Measurements from ENCODE around the gene LRRC27. TPM values are rescaled to one million over a fixed set of nuclear protein-coding genes. Genes with fewer than 3 reads are reported as not detected.
"Not testable (repeated sequence)": the region's sequence is repeated elsewhere in the genome, so short reads cannot be mapped to it uniquely, and the experiment has no call there.

LRRC27 gene
- polyA plus RNA-seq, 4 donors = 23.2 to 40.2 (median 26.1) TPM

DNA sequence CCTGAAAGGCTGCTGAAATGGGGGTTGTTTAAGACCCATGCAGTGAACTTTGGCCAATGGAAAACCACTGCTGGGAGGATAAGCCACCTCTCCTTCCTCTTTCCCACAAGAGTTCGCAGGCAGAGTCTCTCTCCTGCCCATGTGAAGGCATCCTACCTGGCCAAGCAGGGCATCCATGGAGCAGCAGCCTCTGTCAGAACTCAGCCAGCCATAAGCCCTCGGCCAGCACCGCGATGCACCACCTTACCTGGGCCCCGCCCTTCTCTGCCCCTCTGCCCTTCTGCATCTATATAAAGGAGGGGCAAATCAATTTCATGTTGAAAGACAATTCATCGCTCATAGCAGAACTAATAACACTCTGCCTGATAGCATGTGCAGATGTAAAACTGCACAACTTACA lies 18.1 kb upstream of the LRRC27 start:
- no peak for DNase-seq (ENCODE audit: low read depth in 4 of 4, low spot score in 3 of 4)

DNA sequence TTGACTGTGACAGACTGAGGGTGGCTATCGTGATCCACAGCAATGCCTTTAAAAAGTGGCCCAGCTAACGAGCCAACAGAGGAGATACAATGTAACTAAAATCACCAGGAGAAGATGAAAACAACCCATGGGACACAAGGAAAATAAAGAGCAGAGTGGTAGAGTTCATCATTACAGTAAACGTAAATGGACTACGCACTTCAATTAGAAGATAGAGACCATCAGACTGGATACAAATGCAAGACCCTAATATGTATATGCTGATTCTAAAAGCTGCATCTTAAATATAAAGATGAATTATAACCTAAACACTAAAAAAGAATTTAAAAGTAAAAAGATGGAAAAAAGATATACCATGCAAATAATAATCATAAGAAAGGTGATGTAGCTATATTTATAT lies 17.7 kb upstream of the LRRC27 start:
- no peak for DNase-seq (ENCODE audit: low read depth in 4 of 4, low spot score in 3 of 4)

DNA sequence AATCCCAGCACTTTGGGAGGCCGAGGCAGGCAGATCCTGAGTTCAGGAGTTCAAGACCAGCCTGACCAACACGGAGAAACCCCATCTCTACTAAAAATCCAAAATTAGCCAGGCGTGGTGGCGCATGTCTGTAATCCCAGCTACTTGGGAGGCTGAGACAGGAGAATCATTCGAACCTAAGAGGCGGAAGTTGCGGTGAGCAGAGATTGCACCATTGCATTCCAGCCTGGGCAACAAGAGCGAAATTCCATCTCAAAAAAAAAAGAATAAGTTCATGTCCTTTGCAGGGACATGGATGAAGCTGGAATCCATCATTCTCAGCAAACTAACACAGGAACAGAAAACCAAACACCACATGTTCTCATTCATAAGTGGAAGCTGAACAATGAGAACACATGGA lies 17.1 kb upstream of the LRRC27 start:
- not testable (repeated sequence) for DNase-seq (ENCODE audit: low read depth in 4 of 4, low spot score in 3 of 4)

GRCh38 chr10:132316133-132316532 lies 15.9 kb upstream of the LRRC27 start:
- DNase-seq (ENCODE audit: low read depth in 4 of 4, low spot score in 3 of 4) = no peak

DNA sequence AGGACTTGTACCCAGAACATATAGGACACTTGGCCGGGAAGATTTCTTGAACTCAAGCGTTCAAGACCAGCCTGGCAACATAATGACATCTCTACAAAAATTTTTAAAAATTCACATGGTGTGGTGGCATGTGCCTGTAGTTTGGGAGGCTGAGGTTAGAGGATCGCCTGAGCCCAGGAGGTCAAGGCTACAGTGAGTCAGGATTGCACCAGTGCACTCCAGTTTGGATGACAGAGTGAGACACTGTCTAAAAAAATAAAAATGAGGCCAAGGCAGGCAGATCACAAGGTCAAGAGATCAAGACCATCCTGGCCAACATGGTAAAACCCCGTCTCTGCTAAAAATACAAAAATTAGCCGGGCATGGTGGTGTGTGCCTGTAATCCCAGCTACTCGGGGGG lies 14.5 kb upstream of the LRRC27 start:
- not testable (repeated sequence) for DNase-seq (ENCODE audit: low read depth in 4 of 4, low spot score in 3 of 4)

DNA sequence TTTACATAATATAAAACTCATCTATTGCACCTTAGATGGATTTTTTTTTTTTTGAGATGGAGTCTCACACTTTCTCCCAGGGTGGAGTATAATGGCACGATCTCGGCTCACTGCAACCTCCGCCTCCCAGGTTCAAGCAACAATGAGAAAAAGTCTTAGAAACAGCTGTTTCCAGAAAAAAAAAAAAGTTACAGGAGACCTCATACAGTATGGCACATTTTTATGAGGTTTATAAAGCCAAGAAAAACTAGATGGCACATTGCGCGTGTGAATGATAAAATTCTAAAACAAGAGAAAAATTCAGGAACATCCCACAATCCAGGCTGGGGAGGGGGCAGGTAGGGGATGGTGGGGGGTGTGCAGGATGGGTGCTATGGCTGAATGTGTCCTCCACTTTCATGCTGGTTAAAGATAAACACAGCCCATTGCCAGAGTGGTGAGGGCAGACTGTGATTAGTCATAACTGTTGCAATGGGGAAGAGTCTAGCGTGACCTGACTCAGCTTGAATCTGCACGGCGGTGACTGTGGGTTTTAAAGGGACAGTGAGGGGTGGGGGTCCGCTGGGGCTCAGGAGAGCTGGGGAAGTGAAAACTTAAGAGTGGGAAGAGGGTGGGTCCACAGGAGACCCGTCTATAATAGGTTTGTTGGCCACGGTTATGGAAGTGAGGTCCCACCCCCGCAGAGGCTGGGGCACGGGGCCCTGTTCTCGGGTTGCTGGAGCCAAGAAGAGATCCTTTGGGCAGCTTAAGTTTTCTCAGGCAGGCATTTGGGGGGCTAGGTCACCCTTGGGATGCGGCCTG lies 11.9 kb upstream of the LRRC27 start:
- no peak for DNase-seq (ENCODE audit: low read depth in 4 of 4, low spot score in 3 of 4)

GRCh38 chr10:132320654-132321469 lies 11.1 kb upstream of the LRRC27 start:
- no peak for DNase-seq (ENCODE audit: low read depth in 4 of 4, low spot score in 3 of 4)

- no peak for DNase-seq (ENCODE audit: low read depth in 4 of 4, low spot score in 3 of 4)
These were observed 10.3 kb upstream of the LRRC27 start for GRCh38 chr10:132321726-132322125.

- no peak for DNase-seq (ENCODE audit: low read depth in 4 of 4, low spot score in 3 of 4)
These were observed 9.4 kb upstream of the LRRC27 start for GRCh38 chr10:132322586-132323048.

DNA sequence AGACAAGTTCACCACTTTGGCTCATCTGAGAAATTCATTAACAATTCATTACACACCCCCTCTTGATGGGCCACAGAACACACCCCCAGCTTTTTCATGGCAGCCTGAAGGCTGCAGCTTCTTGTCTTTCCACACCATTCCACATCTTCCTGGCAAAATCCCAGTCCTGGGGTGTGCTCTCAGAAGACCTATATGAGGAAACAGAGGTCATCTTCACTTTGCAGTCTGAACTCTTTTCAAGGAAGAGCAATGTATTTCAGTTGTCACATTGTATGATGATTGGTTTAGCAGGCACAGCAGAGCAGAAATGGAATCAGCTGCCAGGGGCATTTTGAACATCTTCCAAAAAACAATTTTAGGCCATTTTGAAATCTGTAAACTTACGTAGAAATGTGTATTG lies 7.8 kb upstream of the LRRC27 start:
- DNase-seq (ENCODE audit: low read depth in 4 of 4, low spot score in 3 of 4) = no peak

DNA sequence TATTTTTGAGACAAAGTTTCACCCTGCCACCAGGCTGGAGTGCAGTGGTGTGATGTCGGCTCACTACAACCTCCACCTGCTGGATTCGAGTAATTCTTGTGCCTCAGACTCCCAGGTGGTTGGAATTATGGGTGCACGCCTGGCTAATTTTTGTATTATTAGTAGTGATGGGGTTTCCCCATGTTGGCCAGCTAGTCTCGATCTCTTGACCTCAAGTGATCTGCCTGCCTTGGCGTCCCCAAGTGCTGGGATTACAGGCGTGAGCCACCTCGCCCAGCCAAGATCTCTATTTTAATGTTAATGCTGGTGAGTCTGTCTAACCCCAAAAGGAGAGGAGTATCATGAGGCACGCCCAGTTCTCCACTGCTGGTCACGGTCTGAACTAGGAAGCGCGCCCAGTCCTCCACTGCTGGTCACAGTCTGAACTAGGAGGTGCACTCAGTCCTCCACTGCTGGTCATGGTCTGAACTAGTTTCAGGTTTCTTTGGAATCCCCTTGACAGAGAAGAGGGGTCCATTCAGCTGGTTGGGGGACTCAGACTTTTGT lies 5.6 kb upstream of the LRRC27 start:
- no peak for DNase-seq (ENCODE audit: low read depth in 4 of 4, low spot score in 3 of 4)

GRCh38 chr10:132326925-132327324 lies 5.1 kb upstream of the LRRC27 start:
- DNase-seq (ENCODE audit: low read depth in 4 of 4, low spot score in 3 of 4) = no peak

DNA sequence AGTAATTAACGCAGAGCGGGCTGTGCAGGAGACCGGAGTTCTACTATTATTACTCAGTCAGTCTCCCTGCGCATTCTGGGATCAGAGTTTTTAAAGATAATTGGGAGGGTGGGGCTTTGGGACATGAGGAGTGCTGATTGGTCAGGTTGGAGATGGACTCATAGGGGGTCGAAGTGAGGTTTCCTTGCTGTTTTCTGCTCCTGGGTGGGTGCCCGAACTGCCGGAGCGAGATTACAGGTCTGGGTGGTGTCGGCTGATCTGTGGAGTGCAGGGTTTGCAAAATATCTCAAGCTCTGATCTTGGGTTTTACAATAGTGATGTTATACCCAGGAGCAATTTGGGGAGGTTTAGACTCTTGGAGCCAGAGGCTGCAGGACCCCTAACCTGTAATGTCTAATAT lies 3.9 kb upstream of the LRRC27 start:
- no peak for DNase-seq (ENCODE audit: low read depth in 4 of 4, low spot score in 3 of 4)

DNA sequence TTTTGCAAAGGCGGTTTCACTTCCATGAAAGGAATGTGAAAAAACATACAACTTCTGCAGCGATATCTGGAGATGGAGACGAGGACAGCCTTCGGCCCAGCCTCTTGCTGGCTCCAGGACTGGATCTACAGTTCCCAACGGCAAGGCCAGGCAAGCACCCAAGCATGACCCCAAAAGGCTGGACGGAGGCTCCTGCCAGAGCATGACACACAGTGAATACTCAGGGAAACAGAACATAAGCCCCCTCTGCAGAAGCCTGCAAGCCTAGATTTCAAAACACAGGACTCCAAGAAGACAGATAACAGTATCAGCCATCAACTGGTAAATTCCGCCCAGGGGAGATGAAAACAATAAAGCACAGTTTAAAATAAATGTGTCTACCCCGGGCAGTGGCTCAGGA lies 3.3 kb upstream of the LRRC27 start:
- DNase-seq (ENCODE audit: low read depth in 4 of 4, low spot score in 3 of 4) = no peak

DNA sequence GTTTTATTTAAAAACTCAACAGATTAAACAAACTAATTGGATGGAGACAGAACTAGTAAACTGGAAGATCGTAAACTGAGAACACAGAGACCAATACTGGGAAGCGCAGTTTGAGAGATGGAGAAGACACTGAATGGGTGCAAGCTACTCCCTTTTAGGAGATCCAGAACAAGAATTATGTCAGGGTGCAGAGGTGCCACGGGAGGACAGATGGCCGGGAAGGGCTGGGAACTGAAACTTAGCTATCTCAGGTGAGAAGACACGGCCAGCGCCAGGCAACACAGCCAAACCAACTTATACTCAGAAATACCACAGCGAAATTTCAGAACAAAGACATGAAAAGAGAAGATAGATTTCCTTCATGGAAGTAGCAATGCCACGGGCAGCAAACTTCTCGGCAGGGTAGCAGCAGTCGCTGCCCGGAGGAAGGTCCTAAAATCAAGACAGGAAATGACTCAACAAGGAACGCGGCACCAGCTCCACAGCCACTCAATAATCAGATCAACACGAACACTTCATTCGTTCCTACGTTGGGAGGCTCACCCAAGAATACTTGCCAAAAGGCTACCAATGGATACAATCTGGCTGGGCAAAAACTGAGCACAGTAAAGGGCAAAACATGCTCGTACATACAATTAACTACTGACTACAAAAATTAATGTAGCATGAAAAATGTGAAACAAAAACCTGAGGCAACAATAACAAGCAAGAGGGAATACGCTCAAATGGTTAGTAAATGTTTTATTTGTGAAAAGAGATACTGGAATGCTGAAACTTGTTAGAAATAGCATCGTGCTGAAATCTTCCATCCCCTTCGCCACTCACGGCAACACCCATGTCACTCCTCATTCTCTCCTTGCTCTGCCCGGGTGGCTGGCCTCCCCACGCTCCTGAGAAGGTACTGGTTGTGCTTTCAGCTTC lies 2.2 kb upstream of the LRRC27 start:
- DNase-seq (ENCODE audit: low read depth in 4 of 4, low spot score in 3 of 4) = no peak

DNA sequence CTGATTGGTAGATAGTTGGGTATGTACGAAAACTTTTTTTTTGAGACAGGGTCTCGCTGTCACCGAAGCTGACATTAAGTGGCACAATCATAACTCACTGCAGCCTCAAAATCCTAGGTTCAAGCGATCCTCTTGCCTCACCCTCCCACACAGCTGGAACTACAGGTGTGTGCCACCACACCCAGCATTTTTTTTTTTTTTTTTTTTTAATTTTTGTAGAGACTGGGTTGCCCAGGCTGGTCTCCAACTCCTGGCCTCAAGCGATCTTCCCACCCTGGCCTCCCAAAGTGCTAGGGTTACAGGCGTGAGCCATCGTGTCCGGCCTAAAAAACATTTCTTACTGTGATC lies 1.5 kb upstream of the LRRC27 start:
- DNase-seq (ENCODE audit: low read depth in 4 of 4, low spot score in 3 of 4) = no peak

GRCh38 chr10:132332433-132332754 lies 401 bp downstream of the LRRC27 start:
- DNase-seq (ENCODE audit: low read depth in 4 of 4, low spot score in 3 of 4) = no peak

DNA sequence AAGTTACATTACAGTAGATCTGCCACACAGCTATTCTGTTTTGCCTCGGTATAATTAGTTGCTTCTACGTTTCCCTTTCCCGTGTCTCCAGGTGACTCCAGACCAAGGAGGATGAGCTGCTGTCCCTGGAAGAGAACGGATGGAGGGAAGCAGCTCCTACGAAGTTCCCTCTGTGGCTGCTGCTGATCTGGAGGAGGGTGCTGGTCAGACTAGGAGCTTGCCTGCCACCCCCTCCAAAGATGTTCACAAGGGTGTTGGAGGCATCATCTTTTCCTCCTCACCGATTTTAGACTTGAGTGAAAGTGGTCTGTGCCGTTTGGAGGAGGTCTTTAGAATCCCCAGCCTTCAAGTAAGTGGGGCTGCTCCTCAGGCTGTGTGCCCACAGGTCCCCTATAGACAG lies 1.4 kb downstream of the LRRC27 start:
- DNase-seq (ENCODE audit: low read depth in 4 of 4, low spot score in 3 of 4) = no peak

DNA sequence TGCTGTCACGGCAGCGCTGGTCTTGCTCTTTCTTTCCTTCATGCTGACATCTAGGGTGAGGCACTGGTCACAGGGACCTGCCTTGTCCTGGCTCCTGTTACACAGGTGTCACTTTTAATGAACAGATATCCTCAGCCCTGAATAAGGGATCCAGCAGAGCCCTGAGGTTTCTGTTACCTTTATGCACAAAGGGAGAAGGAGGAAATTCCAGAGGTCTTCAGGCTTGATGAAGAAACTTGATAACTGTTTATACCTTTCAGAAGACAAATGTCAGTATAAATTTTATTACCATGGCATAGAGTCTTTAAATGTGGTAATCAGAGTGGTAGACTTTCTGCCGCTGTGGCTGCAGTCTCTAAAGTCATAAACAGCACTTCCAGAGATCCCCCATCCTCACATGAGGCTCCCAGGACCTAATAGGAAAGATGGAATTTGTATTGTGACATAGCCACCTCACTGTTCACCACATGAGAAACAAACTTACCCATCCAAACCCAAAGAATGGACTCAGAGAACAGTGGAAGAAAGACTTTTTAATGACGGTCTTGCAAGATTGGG lies 2.7 kb downstream of the LRRC27 start:
- DNase-seq (ENCODE audit: low read depth in 4 of 4, low spot score in 3 of 4) = no peak

All from right renal pelvis (tissue), 4 donors.